HCEC 1CT (cell line): ENCODE results near the gene FAM227B.
"Not testable (repeated sequence)": the region's sequence is repeated elsewhere in the genome, so short reads cannot be mapped to it uniquely, and the experiment has no call there.

Experiments used
- DNase-seq: peaks from one replicate; pipeline ENCODE4 v3.0.0-alpha.2; 2017

FAM227B gene

DNA sequence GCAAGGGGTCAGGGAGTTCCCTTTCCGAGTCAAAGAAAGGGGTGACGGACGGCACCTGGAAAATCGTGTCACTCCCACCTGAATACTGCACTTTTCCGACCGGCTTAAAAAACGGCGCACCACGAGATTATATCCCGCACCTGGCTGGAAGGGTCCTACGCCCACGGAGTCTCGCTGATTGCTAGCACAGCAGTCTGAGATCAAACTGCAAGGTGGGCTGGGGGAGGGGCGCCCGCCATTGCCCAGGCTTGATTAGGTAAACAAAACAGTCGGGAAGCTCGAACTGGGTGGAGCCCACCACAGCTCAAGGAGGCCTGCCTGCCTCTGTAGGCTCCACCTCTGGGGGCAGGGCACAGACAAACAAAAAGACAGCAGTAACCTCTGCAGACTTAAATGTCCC lies 266.2 kb downstream of the FAM227B start:
- not testable (repeated sequence) for DNase-seq

- DNase-seq, result no peak
These were observed 277.1 kb downstream of the FAM227B start for GRCh38 chr15:49343546-49343945.

- no peak for DNase-seq
These were observed 281.0 kb downstream of the FAM227B start for GRCh38 chr15:49339656-49340055.

GRCh38 chr15:49331951-49332350 lies 288.7 kb downstream of the FAM227B start:
- DNase-seq, result peak; percentile 22

GRCh38 chr15:49331442-49331841 lies 289.2 kb downstream of the FAM227B start:
- DNase-seq, result no peak

GRCh38 chr15:49330166-49330565 lies 290.5 kb downstream of the FAM227B start:
- peak; percentile 60 for DNase-seq

DNA sequence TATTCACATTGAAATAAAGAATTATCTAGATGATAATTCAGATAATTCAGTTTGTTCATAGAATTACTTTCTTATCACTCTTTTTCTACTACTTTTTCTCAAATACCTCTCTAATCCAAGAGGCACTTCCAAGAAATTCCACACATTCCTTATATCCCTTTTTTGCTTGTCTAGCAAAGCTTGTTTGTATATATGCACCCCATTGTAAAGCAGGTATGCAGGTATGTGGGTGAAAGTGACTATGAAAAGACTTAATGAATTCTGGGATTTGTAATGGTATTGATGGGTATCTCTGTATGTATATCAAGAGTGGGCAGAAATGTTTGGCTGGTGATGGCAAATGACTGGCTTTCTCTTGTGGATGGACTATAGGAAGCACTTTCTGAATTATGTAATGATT lies 291.7 kb downstream of the FAM227B start:
- no peak for DNase-seq

DNA sequence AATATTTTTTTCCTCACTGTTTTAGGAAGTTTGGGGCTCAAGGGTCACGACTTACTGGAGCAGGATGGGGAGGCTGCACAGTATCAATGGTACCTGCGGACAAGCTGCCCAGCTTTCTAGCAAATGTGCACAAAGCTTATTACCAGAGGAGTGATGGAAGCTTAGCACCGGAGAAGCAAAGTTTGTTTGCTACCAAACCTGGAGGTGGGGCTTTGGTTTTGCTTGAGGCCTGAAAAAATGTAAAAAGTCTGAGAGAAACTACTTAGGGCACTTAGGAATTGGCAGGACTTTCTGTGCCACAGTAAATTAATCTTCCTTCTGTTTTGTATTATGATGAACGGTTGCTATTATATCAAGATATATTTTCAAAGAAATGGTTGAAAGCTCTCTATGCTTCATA lies 292.7 kb downstream of the FAM227B start:
- DNase-seq, result no peak

DNA sequence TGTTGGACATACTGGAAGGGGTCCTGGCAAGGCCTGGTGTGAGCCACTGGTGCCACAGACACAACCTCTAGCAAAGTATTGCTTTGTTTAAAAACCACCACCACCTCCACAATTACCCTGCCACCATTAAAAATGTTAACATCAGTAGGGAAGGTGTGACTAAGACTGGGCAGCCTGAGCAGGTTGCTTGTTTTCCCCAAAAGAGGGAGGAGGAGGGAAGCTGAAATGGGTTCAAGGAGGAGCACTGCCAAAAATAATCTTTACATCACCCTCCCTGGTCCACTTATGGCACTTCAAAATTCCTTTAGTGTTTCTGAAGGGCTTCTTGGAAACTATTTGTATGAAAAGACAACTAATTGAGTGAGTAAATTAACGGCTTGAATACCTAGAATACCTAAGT lies 297.4 kb downstream of the FAM227B start:
- no peak for DNase-seq

GRCh38 chr15:49320351-49320750 lies 300.3 kb downstream of the FAM227B start:
- DNase-seq, result no peak

DNA sequence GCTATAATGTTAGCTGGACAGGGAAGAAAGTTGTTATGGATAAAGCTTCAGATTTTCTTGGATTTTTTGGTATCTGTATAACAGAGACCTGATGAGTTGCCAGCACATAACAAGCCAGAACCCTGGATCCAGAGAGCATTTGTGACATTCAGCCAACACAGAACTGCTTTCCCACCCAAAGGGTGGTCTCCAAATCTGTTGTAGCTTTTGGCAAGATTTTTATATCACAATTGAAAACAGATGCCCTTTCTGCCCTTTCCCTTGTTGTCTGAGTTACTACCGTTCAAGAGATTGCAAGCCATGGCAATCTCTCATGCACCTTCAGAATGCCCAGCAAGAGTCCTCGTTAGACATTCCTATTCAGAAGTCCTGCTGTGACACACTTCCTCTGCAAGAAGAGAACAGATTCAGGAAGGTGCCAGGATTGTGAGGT lies 305.2 kb downstream of the FAM227B start:
- no peak for DNase-seq

GRCh38 chr15:49314716-49315115 lies 305.9 kb downstream of the FAM227B start:
- no peak for DNase-seq

- DNase-seq, result peak; percentile 88
These were observed 307.0 kb downstream of the FAM227B start for GRCh38 chr15:49313650-49314049.

GRCh38 chr15:49309889-49310288 lies 310.7 kb downstream of the FAM227B start:
- DNase-seq, result peak; percentile 6

GRCh38 chr15:49308686-49309085 lies 311.9 kb downstream of the FAM227B start:
- no peak for DNase-seq

DNA sequence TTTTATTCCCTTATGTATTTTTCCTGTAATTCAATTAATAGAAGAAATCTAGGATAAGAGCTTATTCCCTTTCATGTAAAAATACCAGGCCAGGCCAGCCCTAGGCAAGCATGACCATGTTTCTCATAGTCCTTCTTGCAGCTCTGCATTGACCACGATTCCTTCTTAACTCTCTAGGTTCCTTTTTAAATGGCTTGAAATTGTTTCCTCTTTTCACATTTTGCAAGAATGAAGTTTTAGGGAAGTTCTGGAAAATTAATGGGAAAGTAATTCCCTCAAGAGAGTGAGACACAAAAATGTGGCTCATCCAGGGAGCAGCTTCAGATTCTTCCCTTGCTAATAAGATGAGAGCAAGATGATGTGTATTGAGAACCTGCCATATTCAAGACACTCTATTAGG lies 314.1 kb downstream of the FAM227B start:
- no peak for DNase-seq

- DNase-seq, result no peak
These were observed 317.6 kb downstream of the FAM227B start for GRCh38 chr15:49303003-49303402.

DNA sequence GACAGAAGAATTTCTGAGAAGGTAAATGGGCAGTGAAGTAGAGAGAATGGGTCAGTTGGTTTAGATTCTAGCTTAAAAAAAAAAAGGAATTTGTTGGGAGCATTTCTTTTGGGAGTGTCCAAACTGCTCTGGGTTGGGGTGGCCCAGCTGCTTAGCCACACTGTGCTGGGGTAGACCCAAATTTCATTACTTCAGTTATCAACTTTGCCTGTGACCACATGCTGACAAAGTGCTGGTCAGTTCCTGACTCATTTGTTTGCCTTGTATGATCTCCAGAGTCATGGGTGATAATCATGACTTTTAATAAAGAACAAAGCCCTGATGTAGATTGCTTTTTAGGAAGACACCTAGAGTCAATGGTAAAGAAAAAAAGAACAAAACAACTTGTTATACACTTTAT lies 319.1 kb downstream of the FAM227B start:
- peak; percentile 61 for DNase-seq

- DNase-seq, result no peak
These were observed 319.8 kb downstream of the FAM227B start for GRCh38 chr15:49300856-49301255.

DNA sequence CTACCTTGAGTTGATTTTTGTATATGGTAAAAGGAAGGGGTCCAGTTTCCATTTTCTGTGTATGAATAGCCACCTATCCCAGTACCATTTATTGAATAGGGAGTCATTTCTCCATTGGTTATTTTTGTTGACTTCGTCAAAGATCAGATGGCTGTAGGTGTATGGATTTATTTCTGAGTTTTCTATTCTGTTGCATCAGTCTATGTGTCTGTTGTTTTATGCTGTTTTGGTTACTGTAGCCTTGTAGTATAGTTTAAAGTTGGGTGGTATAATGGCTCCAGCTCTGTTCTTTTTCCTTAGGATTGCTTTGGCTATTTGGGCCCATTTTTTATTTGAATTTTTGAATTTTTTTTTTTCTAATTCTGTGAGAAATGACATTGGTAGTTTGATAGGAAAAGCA lies 323.0 kb downstream of the FAM227B start:
- no peak for DNase-seq

DNA sequence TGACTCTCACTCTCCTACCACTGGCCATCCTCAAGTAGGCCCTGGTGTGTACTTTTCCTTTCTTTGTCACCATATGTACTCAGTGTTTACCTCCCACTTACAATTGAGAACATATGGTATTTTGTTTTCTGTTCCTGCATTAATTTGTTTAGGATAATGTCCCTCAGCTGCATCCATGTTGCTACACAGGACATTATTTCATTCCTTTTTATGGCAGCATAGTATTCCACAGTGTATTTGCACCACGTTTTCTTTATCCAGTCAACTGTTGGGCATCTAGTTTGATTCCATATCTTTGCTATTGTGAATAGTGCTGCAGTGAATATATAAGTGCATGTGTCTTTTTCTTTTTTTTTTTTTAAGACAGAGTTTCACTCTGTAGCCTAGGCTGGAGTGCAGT lies 324.4 kb downstream of the FAM227B start:
- DNase-seq, result no peak

DNA sequence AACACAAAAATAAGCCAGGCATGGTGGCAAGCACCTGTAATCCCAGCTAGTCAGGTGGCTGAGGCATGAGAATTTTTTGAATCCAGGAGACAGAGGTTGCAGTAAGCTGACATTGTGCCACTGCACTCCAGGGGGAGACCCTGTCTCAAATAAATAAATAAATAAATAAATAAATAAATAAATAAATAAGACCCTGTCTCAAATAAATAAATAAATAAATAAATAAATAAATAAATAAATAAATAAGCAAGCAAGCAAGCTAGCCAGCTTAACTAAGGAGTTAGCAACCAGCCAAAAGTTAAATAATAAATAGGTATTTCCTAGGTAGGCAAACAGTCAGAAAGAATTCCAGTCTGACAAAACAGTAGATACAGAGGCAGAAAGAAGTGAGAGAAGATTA lies 326.7 kb downstream of the FAM227B start:
- DNase-seq, result no peak

- DNase-seq, result no peak
These were observed 330.4 kb downstream of the FAM227B start for GRCh38 chr15:49290191-49290590.

- DNase-seq, result no peak
These were observed 332.2 kb downstream of the FAM227B start for GRCh38 chr15:49288391-49288790.

DNA sequence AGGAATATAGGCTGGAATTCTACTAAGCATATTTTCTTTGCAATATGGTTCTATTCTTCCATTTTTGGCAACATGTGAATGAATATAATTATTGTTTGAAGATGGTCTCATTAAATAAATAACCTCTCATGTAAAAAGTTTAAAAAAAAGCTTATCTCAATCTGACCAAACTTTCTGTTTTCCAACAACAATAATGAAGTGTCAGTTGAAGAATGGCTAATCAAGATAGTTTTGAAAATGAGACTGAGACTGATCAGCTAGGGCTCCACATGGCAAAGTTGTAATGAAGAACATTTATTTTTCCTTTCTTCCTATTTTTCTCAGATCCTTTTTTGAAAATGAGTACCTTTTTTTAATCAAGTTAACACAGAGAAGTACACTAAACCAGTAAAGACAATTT lies 333.1 kb downstream of the FAM227B start:
- DNase-seq, result no peak
